ENCODE results near the gene CTNS.

DNA sequence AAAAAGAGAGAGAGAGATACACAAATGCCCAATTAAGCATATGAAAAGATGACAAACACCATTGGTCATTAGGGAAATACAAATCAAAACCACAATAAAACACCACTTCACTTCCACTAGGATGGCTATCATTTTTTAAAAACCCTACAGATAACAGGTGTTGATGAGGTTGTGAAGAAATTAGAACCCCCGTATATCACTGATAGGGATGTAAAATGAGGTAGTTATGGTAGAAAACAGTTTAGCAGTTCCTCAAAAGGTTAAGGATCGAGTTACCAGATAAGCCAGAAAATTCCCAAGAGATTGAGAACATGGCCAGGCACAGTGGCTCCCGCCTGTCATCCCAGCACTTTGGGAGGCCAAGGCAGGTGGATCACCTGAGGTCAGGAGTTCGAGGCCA is 56.6 kb downstream of the CTNS start:
- TF ChIP-seq, protein P1, sequence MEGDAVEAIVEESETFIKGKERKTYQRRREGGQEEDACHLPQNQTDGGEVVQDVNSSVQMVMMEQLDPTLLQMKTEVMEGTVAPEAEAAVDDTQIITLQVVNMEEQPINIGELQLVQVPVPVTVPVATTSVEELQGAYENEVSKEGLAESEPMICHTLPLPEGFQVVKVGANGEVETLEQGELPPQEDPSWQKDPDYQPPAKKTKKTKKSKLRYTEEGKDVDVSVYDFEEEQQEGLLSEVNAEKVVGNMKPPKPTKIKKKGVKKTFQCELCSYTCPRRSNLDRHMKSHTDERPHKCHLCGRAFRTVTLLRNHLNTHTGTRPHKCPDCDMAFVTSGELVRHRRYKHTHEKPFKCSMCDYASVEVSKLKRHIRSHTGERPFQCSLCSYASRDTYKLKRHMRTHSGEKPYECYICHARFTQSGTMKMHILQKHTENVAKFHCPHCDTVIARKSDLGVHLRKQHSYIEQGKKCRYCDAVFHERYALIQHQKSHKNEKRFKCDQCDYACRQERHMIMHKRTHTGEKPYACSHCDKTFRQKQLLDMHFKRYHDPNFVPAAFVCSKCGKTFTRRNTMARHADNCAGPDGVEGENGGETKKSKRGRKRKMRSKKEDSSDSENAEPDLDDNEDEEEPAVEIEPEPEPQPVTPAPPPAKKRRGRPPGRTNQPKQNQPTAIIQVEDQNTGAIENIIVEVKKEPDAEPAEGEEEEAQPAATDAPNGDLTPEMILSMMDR (IDR thresholded peaks at IDR 0.05): no peak
- TF ChIP-seq POLR2A (IDR thresholded peaks at IDR 0.05): no peak

Measured in vagina (tissue), 2 donors.